T-helper 22 cell (primary cell): Measurements from ENCODE around the gene ADH1A.
"Not testable (repeated sequence)": the region's sequence is repeated elsewhere in the genome, so short reads cannot be mapped to it uniquely, and the experiment has no call there.

Source experiments
- DNase-seq: peaks from one replicate; pipeline ENCODE4 v3.0.0-alpha.2; 2020; ENCODE audit warnings: low read depth

ADH1A gene

GRCh38 chr4:99281261-99281660, 9.5 kb downstream of the ADH1A start:
- no peak for DNase-seq

- no peak for DNase-seq
These were observed 14.4 kb downstream of the ADH1A start for GRCh38 chr4:99276417-99276816.

GRCh38 chr4:99275885-99276284, 14.9 kb downstream of the ADH1A start:
- no peak for DNase-seq

GRCh38 chr4:99275050-99275449, 15.7 kb downstream of the ADH1A start:
- DNase-seq, result no peak

- DNase-seq, result no peak
These were observed 17.1 kb downstream of the ADH1A start for GRCh38 chr4:99273704-99274103.

GRCh38 chr4:99264927-99265326, 25.9 kb downstream of the ADH1A start:
- DNase-seq, result no peak

- DNase-seq, result no peak
These were observed 38.0 kb downstream of the ADH1A start for GRCh38 chr4:99252746-99253145.

GRCh38 chr4:99248714-99249113, 42.1 kb downstream of the ADH1A start:
- DNase-seq, result no peak

GRCh38 chr4:99235955-99236354, 54.8 kb downstream of the ADH1A start:
- DNase-seq, result no peak

- no peak for DNase-seq
These were observed 56.3 kb downstream of the ADH1A start for GRCh38 chr4:99234331-99235010.

- not testable (repeated sequence) for DNase-seq
These were observed 57.4 kb downstream of the ADH1A start for GRCh38 chr4:99233397-99233796.

- DNase-seq, result not testable (repeated sequence)
These were observed 62.1 kb downstream of the ADH1A start for GRCh38 chr4:99228706-99229105.

GRCh38 chr4:99227646-99228045, 63.1 kb downstream of the ADH1A start:
- not testable (repeated sequence) for DNase-seq
